Measurements from ENCODE around the gene RABEPK. TPM values are rescaled to one million over a fixed set of nuclear protein-coding genes. Genes with fewer than 3 reads are reported as not detected.
"Not testable (repeated sequence)": the region's sequence is repeated elsewhere in the genome, so short reads cannot be mapped to it uniquely, and the experiment has no call there.

RABEPK gene
- total RNA-seq, 4 donors from 2014 or later: 16.0 to 39.7 (median 21.0) TPM

GRCh38 chr9:125160750-125161149, 39.6 kb upstream of the RABEPK start:
- intact Hi-C loops (cut with DNase I; ENCODE audit: low total_unique reads): no loop called here
- Histone ChIP-seq H3K27ac (no peak overlapping the region), H3K4me1 (no peaks in the 10 kb centered on the region), H3K27me3 (no peaks in the 10 kb centered on the region), H3K36me3 (no peaks in the 10 kb centered on the region), H3K9me3 (no peaks in the 10 kb centered on the region), H3K4me3 (no peak overlapping the region)
- no peak for TF ChIP-seq CTCF (IDR thresholded peaks at IDR 0.05)
- TF ChIP-seq POLR2A (IDR thresholded peaks at IDR 0.05): no peak
- DNase-seq: no peak

GRCh38 chr9:125161284-125161918, 38.9 kb upstream of the RABEPK start:
- H3K36me3 ChIP-seq: no peaks in the 10 kb centered on the region
- no peak for TF ChIP-seq CTCF (IDR thresholded peaks at IDR 0.05)
- H3K27ac ChIP-seq: no peak overlapping the region
- no peaks in the 10 kb centered on the region for H3K27me3 ChIP-seq
- intact Hi-C loops (cut with DNase I; ENCODE audit: low total_unique reads): no loop called here
- DNase-seq: no peak
- H3K9me3 ChIP-seq: no peaks in the 10 kb centered on the region
- H3K4me1 ChIP-seq: no peaks in the 10 kb centered on the region
- H3K4me3 ChIP-seq: no peak overlapping the region

DNA sequence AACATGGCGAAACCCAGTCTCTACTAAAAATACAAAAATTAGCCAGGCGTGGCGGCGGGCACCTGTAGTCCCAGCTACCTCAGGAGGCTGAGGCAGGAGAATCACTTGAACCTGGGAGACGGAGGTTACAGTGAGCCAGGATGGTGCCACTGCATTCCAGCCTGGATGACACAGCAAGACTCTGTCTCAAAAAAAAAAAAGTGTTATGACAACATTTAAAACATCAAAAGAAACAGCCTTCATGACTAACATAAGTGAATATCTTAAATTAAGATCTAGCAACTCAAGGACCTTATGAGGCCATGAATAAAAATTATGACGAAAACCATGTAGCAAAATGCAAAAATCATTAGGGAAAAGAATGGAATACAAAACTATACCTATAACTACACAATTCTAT, 37.5 kb upstream of the RABEPK start:
- H3K27ac ChIP-seq; intact Hi-C loops (cut with DNase I; ENCODE audit: low total_unique reads); DNase-seq; H3K4me1 ChIP-seq; H3K36me3 ChIP-seq; H3K9me3 ChIP-seq; H3K4me3 ChIP-seq; H3K27me3 ChIP-seq: not testable (repeated sequence)

GRCh38 chr9:125166762-125167161, 33.6 kb upstream of the RABEPK start:
- no peak for DNase-seq
- H3K36me3 ChIP-seq: no peaks in the 10 kb centered on the region
- intact Hi-C loops (cut with DNase I; ENCODE audit: low total_unique reads): no loop called here
- H3K4me1 ChIP-seq: peaks cover 0 to 3% of the 10 kb centered on the region in 2 donors
- H3K9me3 ChIP-seq: no peaks in the 10 kb centered on the region
- no peaks in the 10 kb centered on the region for H3K27me3 ChIP-seq
- TF ChIP-seq CTCF (IDR thresholded peaks at IDR 0.05): no peak
- TF ChIP-seq POLR2A (IDR thresholded peaks at IDR 0.05): no peak
- no peak overlapping the region for H3K27ac ChIP-seq
- H3K4me3 ChIP-seq: no peak overlapping the region

GRCh38 chr9:125169895-125170294, 30.4 kb upstream of the RABEPK start:
- peaks cover 0 to 3% of the 10 kb centered on the region in 2 donors for H3K4me1 ChIP-seq
- intact Hi-C loops (cut with DNase I; ENCODE audit: low total_unique reads): no loop called here

More at GRCh38 chr9:125169895-125170294, 30.4 kb upstream of the RABEPK start:
- no peaks in the 10 kb centered on the region for H3K27me3 ChIP-seq
- no peaks in the 10 kb centered on the region for H3K9me3 ChIP-seq
- no peak overlapping the region for H3K4me3 ChIP-seq
- TF ChIP-seq CTCF (IDR thresholded peaks at IDR 0.05) (no peak), POLR2A (IDR thresholded peaks at IDR 0.05) (no peak)
- no peak for DNase-seq
- H3K27ac ChIP-seq: no peak overlapping the region
- no peaks in the 10 kb centered on the region for H3K36me3 ChIP-seq
